Osteoblast (primary cell): ENCODE results near the gene FASLG. TPM values are rescaled to one million over a fixed set of nuclear protein-coding genes. Genes with fewer than 3 reads are reported as not detected.

Source experiments
- DNase-seq: peaks from one replicate; pipeline ENCODE4 v3.0.0; 2011; ENCODE audit warnings: low spot score, mixed read lengths; ENCODE audit not compliant: insufficient read length; ENCODE audit errors: missing footprints
- H2AFZ ChIP-seq: 2 replicates; pipeline ENCODE4 v1.6.0; 2011; ENCODE audit warnings: mild to moderate bottlenecking, low read length
- H3K27ac ChIP-seq: 2 replicates; pipeline ENCODE4 v1.5.1; 2011; ENCODE audit warnings: mild to moderate bottlenecking, low read depth, low read length, moderate library complexity
- H3K27me3 ChIP-seq: 2 replicates; pipeline ENCODE4 v1.6.0; 2012; ENCODE audit warnings: mild to moderate bottlenecking, control low read depth, inconsistent platforms, low read length, moderate library complexity; ENCODE audit not compliant: insufficient read depth
- H3K36me3 ChIP-seq: 2 replicates; pipeline ENCODE4 v1.5.1; 2011; ENCODE audit warnings: mild to moderate bottlenecking, low read length, control low read depth, moderate library complexity; ENCODE audit not compliant: insufficient read depth
- H3K4me1 ChIP-seq: 2 replicates; pipeline ENCODE4 v1.5.1; 2011; ENCODE audit warnings: mild to moderate bottlenecking, low read length, control low read depth, moderate library complexity; ENCODE audit not compliant: insufficient read depth
- H3K4me2 ChIP-seq: 2 replicates; pipeline ENCODE4 v1.6.0; 2011; ENCODE audit warnings: mild to moderate bottlenecking, low read length; ENCODE audit not compliant: insufficient read depth
- H3K4me3 ChIP-seq: fragments of 200-600 bp; sonication (generic); 3 replicates; pipeline ENCODE4 v1.5.1; 2012; ENCODE audit warnings: mild to moderate bottlenecking, low read length, inconsistent platforms; ENCODE audit not compliant: insufficient read depth
- H3K79me2 ChIP-seq: 2 replicates; pipeline ENCODE4 v1.6.0; 2012; ENCODE audit warnings: mild to moderate bottlenecking, low read length, control low read depth, inconsistent platforms; ENCODE audit not compliant: insufficient read depth
- H3K9me3 ChIP-seq: 2 replicates; pipeline ENCODE4 v1.5.1; 2011; ENCODE audit warnings: low read depth, low read length, control low read depth
- H4K20me1 ChIP-seq: 2 replicates; pipeline ENCODE4 v1.6.0; 2012; ENCODE audit warnings: mild to moderate bottlenecking, low read length, control low read depth; ENCODE audit not compliant: insufficient read depth
- total RNA-seq: library from RNA; depleted of rRNA; stranded (reverse); fragments of >200 nt; gene quantifications from 2 replicates; pipeline ENCODE4 v1.2.3, GENCODE V29; 2012
- TF ChIP-seq, protein P1 (sequence below): IDR thresholded peaks from 2 replicates; pipeline ENCODE4 v1.5.1; 2011; ENCODE audit warnings: mild to moderate bottlenecking, low read depth, low read length, moderate library complexity; ENCODE audit errors: extremely low read depth

The FASLG gene, protein sequence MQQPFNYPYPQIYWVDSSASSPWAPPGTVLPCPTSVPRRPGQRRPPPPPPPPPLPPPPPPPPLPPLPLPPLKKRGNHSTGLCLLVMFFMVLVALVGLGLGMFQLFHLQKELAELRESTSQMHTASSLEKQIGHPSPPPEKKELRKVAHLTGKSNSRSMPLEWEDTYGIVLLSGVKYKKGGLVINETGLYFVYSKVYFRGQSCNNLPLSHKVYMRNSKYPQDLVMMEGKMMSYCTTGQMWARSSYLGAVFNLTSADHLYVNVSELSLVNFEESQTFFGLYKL
- total RNA-seq, result not detected in 2 replicates

DNA sequence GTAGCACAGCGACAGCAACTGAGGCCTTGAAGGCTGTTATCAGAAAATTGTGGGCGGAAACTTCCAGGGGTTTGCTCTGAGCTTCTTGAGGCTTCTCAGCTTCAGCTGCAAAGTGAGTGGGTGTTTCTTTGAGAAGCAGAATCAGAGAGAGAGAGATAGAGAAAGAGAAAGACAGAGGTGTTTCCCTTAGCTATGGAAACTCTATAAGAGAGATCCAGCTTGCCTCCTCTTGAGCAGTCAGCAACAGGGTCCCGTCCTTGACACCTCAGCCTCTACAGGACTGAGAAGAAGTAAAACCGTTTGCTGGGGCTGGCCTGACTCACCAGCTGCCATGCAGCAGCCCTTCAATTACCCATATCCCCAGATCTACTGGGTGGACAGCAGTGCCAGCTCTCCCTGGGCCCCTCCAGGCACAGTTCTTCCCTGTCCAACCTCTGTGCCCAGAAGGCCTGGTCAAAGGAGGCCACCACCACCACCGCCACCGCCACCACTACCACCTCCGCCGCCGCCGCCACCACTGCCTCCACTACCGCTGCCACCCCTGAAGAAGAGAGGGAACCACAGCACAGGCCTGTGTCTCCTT, at the start of gene FASLG:
TSS of gene FASLG (plus strand) at position 233 of the 583 bp plus-strand sequence. CDS start at position 332, 99 bp downstream.
- no peaks in the 10 kb centered on the region for H3K27me3 ChIP-seq
- no peak within 1 kb of the TSS for H3K4me2 ChIP-seq
- TF ChIP-seq, protein P1, sequence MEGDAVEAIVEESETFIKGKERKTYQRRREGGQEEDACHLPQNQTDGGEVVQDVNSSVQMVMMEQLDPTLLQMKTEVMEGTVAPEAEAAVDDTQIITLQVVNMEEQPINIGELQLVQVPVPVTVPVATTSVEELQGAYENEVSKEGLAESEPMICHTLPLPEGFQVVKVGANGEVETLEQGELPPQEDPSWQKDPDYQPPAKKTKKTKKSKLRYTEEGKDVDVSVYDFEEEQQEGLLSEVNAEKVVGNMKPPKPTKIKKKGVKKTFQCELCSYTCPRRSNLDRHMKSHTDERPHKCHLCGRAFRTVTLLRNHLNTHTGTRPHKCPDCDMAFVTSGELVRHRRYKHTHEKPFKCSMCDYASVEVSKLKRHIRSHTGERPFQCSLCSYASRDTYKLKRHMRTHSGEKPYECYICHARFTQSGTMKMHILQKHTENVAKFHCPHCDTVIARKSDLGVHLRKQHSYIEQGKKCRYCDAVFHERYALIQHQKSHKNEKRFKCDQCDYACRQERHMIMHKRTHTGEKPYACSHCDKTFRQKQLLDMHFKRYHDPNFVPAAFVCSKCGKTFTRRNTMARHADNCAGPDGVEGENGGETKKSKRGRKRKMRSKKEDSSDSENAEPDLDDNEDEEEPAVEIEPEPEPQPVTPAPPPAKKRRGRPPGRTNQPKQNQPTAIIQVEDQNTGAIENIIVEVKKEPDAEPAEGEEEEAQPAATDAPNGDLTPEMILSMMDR, result no peak
- no peak within 1 kb of the TSS for H3K27ac ChIP-seq
- peaks cover 11% of the 10 kb centered on the region for H3K4me1 ChIP-seq
- H4K20me1 ChIP-seq, result no peaks in the 10 kb centered on the region
- H3K4me3 ChIP-seq, result no peak within 1 kb of the TSS
- H3K9me3 ChIP-seq, result no peaks in the 10 kb centered on the region
- no peaks in the 10 kb centered on the region for H3K36me3 ChIP-seq
- H2AFZ ChIP-seq, result no peak within 1 kb of the TSS
- no peak for DNase-seq
- no peaks in the 10 kb centered on the region for H3K79me2 ChIP-seq

DNA sequence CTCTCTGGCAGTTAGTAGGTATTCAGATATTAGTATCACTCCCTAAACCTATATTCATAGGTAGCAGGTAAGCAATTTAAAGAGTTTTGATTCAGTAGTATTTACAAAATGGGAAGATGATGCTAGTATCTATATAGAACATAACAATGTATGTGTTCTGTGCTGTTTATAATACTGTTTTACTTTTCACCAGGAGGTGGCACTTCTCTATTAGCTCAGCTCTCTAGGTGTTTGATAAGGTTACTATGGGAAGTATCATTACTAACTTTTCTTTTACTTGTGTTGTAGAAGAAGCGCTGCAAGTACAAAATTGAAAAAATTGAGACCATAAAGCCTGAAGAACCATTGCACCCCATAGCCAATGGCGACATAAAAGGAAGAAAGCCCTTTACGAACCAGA, 49.4 kb upstream of the FASLG start:
- Histone ChIP-seq H2AFZ (no peak overlapping the region), H3K4me2 (no peak overlapping the region), H3K9me3 (no peaks in the 10 kb centered on the region), H3K79me2 (no peaks in the 10 kb centered on the region), H3K36me3 (peaks cover 11% of the 10 kb centered on the region), H3K4me3 (no peak overlapping the region), H4K20me1 (no peaks in the 10 kb centered on the region), H3K27me3 (no peaks in the 10 kb centered on the region), H3K4me1 (peaks cover 3% of the 10 kb centered on the region), H3K27ac (no peak overlapping the region)
- TF ChIP-seq, protein P1, result peak; percentile 45
- no peak for DNase-seq

DNA sequence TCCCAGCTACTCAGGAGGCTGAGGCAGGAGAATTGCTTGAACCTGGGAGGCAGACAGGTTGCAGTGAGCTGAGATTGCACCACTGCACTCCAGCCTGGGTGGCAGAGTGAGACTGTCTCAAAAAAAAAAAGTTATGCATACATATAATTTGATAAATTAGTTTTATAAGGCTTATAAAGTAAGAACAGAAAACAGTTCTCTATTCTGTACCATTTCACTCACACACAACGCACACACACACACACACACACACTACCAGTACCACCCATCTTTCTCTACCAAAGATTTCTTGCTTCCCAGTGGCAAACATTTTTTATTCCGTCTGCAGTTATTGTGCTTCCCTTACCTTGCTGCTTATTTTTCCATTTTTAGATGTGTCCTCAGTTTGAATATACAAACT, 46.4 kb upstream of the FASLG start:
- H3K4me3 ChIP-seq, result no peak overlapping the region
- no peak overlapping the region for H3K27ac ChIP-seq
- TF ChIP-seq, protein P1, result no peak
- DNase-seq, result no peak
- no peaks in the 10 kb centered on the region for H3K4me1 ChIP-seq
- H2AFZ ChIP-seq, result no peak overlapping the region
- peaks cover 2% of the 10 kb centered on the region for H3K9me3 ChIP-seq
- no peaks in the 10 kb centered on the region for H4K20me1 ChIP-seq
- no peaks in the 10 kb centered on the region for H3K27me3 ChIP-seq
- peaks cover 11% of the 10 kb centered on the region for H3K36me3 ChIP-seq
- no peaks in the 10 kb centered on the region for H3K79me2 ChIP-seq
- H3K4me2 ChIP-seq, result no peak overlapping the region

DNA sequence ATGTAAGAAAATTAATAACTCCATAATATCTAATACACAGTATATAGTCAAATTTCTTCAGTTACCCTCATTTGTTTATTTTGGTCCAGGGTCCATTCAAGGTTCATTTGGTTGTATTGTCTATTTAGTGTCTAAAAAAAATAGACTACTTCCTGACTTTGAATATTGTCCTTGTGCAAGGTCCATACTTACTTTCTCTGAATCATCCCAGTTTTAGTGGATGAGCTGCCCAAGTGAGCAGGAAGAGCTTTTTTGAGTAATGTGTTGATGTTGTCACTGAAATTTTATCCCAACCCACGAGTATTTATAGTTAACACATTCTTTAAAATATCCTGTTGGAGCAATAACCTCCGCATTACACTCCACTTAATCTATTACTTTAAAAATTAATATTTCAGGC, 45.6 kb upstream of the FASLG start:
- Histone ChIP-seq H3K9me3 (peaks cover 2% of the 10 kb centered on the region), H3K36me3 (peaks cover 11% of the 10 kb centered on the region), H3K4me3 (no peak overlapping the region), H3K27ac (no peak overlapping the region), H2AFZ (no peak overlapping the region), H3K79me2 (no peaks in the 10 kb centered on the region), H3K4me2 (no peak overlapping the region), H3K27me3 (no peaks in the 10 kb centered on the region), H3K4me1 (no peaks in the 10 kb centered on the region), H4K20me1 (no peaks in the 10 kb centered on the region)
- TF ChIP-seq, protein P1, result no peak
- peak; percentile 41 for DNase-seq
